ENCODE measurements around the gene TGFBR3.
"Not testable (repeated sequence)": the region's sequence is repeated elsewhere in the genome, so short reads cannot be mapped to it uniquely, and the experiment has no call there.

TGFBR3 gene

GRCh38 chr1:91674107-91674506, 211.8 kb downstream of the TGFBR3 start:
- DNase-seq, result no peak

GRCh38 chr1:91673613-91674012, 212.3 kb downstream of the TGFBR3 start:
- DNase-seq, result no peak

GRCh38 chr1:91672601-91673161, 213.3 kb downstream of the TGFBR3 start:
- DNase-seq, result no peak

- DNase-seq, result no peak
Measured at GRCh38 chr1:91670781-91671180, 215.2 kb downstream of the TGFBR3 start.

GRCh38 chr1:91669584-91670350, 216.2 kb downstream of the TGFBR3 start:
- no peak for DNase-seq

DNA sequence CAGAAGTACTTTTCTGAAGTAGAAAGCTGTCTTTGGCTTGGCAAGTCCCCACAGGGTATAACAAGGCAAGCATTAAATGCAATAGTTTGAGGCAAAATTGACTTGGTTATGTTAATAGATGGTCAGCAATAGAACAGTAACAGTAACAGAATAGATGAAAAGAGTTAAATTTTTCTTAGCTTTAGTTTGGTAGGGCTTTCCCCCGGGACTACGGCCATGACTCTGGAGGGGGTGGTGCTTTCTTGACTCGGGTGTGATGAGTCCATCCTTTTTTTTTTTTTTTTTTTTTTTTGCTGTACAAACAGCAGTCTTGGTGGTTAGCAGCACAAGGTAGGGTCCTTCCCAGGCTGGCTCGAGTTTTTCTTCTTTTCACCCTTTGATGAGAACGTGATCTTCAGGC, 219.3 kb downstream of the TGFBR3 start:
- DNase-seq, result not testable (repeated sequence)

DNA sequence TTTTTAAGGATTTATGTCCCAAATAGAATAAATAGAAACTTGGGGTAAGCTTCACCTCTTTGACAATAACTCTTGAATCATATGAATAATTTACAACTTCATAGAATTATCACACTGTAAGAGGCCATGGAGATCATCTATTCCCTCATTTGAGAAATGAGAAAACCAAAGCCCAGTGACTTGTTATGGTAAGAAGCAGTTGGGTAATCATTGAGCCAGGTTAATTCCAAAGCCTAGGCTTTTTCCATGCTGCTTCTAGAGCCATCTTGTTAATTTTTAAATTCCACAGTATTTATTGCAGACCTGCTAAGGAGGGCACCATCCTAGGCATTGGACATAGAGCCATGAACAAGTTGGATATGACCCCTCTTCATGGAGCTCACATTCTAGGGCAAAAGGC, 224.8 kb downstream of the TGFBR3 start:
- DNase-seq, result no peak

GRCh38 chr1:91660708-91661107, 225.2 kb downstream of the TGFBR3 start:
- no peak for DNase-seq

DNA sequence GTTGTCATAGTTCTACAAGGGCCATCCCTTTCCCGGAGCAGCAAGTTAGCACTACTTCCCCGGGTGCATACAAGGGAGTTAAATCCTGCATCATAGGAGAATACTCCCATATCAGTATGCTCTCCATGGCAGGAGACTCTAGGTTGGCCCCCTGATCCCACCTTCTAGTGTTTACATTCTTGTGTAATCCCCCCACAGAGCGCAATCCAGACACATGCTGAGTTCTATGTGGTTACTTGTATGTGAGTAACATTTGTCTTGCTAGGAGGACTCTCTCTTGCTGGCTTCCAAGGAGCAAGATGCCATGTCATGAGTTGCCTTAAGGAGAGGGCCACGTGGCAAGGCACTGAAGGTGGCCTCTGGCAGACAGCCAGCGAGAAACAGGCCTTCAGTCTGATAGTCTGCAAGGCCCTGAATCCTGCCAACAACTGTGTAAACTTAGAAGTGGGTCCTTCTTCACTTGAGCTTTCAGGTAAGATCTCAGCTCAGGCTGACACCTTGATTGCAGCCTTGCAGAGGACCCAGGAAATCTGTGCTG, 230.0 kb downstream of the TGFBR3 start:
- DNase-seq, result no peak

DNA sequence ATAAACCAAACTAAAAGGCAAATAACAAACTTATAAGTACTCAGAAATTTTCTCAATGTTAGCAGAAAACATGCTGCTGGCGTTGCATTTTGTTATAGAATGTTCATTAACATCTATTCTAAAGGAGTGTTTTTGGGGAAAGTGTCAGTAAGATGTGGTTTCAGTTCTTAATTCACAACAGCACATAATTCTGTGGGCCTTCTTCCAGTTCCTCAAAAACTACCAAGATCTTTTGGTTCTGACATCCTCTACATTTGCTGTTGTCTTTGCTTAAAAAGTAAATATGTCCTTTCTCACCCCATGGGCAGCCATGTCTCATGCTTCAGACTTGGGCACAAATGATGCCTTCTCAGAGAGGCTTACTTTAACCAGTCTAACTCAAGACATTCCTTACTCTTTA, 232.8 kb downstream of the TGFBR3 start:
- DNase-seq, result no peak

- DNase-seq, result no peak
Measured at GRCh38 chr1:91651661-91652071, 234.3 kb downstream of the TGFBR3 start.

DNA sequence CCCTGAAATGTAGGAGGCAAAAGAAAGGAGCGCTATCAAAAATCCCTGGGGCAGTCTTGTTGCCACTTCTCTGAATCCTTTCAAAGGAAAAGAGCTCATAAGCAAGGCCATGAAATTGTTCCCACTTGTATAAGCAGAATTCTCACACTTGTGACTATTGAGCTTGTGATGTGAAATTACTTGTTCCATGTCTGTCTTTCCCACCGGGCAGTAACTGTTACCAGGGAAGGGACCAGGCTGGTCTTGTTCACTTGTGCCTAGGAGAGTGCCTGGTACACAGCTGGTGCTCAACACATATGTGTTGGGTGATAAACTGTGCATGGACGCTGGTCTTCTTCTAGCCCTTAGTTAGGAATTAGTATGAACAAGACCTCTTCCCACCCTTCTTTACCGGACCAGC, 234.7 kb downstream of the TGFBR3 start:
- no peak for DNase-seq

DNA sequence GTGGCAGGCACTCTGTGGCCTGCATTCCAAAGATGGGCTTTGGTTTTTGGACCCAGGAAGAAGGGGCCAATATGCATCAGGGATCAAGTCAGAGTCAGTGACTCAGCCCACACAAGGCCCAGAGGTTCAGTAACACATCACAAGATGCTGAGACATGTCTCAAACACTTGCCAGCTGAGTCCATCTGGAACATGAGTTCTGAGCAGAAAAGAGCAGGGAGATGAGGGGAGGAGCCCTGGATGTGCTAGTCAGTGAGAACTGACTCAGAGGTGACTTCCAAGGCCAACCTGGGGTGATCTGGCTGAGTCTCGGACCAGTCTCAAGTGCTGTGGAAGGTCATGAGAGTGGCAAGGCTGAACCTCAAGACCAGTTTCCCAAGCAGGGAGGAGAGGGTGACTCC, 235.2 kb downstream of the TGFBR3 start:
- DNase-seq, result no peak

- no peak for DNase-seq
Measured at GRCh38 chr1:91647061-91647460, 238.9 kb downstream of the TGFBR3 start.

GRCh38 chr1:91645031-91645430, 240.9 kb downstream of the TGFBR3 start:
- no peak for DNase-seq

DNA sequence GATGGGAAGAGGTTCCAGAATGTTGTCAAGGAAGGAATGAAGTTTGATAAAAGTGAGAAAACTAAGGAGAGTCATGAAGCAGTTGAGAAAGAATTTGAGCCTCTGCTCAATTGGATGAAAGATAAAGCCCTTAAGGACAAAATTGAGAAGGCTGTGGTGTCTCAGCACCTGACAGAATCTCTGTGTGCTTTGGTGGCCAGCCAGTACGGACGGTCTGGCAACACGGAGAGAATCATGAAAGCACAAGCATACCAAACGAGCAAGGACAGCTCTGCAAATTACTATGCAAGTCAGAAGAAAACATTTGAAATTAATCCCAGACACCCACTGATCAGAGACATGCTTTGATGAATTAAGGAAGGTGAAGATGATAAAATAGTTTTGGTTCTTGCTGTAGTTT, 242.5 kb downstream of the TGFBR3 start:
- no peak for DNase-seq

- no peak for DNase-seq
Measured at GRCh38 chr1:91640877-91641526, 244.9 kb downstream of the TGFBR3 start.

GRCh38 chr1:91637539-91637994, 248.4 kb downstream of the TGFBR3 start:
- DNase-seq, result no peak

- no peak for DNase-seq
Measured at GRCh38 chr1:91635763-91636162, 250.2 kb downstream of the TGFBR3 start.

DNA sequence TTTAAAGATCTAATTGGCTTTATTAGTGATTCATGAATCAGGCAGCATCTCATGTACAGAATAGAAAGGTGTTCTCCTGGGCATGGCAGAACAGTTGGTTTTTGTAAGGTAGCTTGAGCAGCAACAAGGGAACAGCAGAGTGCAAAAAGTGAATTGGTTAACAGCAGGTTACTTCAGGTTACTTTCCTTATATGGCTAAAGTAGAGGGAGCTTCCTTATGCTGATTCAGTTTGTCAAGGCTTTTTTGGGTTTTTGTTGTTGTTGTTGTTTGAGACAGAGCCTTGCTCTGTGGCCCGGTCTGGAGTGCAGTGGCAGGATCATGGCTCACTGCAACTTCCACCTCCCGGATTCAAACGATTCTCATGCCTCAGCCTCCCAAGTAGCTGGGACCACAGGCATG, 252.5 kb downstream of the TGFBR3 start:
- no peak for DNase-seq

DNA sequence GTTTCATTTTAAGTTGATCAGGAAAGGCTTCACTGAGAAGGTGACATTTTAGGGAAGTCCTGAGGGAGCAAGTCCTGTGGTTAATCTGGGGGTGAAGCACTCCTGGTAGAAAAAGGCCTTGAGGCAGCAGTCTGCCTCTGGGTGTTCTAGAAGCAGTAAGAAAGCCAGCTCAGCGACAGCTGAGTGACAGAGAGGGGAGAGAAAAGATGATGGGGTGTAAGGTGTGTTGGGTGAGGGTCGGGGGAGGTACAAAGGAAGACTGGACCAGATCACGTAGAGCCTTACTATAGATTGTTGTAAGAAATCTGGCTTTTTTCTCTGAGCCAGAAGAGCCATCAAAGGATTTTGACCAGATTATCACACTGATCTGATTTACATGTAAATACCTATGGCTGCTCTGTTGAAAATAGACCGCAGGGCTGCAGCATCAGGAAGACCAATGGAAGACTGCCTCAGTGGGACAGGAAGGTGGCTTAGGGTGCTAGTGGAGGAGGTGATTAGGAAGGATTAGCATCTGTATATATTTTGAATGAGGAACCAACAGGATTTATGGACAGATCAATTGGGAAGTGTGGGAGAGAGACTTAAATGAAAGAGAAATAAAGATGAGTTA, 254.1 kb downstream of the TGFBR3 start:
- DNase-seq, result no peak

DNA sequence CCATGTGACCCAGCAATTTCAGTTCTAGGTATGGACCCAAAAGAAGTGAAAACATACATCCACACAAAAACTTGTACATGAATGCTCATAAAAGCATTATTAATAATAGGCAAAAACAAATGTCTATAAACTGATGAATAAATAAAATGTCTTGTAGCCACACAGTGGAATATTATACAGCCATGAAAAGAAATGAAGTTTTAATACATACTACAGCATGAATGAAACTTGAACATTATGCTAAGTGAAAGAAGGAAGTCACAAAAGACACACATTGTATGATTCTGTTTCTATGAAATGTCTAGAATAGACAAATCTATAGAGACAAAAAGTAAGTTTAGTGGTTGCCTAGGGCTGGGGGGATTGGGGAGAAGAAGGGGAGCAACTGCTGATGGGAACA, 255.1 kb downstream of the TGFBR3 start:
- no peak for DNase-seq

All from CD4-positive, alpha-beta T cell treated with Interleukin-17A for 4 hours (primary cell).